WTC11 (cell line): Measurements from ENCODE around the gene TMEM52. TPM values are rescaled to one million over a fixed set of nuclear protein-coding genes. Genes with fewer than 3 reads are reported as not detected.
A peak's percentile ranks its signal among the peaks of the same experiment; 100 is the strongest.

ENCODE experiments used
- ATAC-seq: fragments of 200-7000 bp; cut with Tn5 transposase; 2 replicates; pipeline ENCODE4 v1.10.0; 2021; ENCODE audit warnings: mild to moderate bottlenecking, moderate library complexity
- CTCF ChIA-PET: fragments of 300-600 bp; sonication (Branson Sonifier 250); formaldehyde crosslinking; loops from one replicate; lab custom pipeline; 2021; ENCODE audit warnings: antibody characterized with exemption; lab: Charles Lee
- POLR2A ChIA-PET: fragments of 350-600 bp; sonication (Branson Sonifier 250); formaldehyde crosslinking; loops from one replicate; lab custom pipeline; 2021; ENCODE audit warnings: antibody characterized with exemption; lab: Charles Lee
- DNase-seq: peaks from one replicate; pipeline ENCODE4 v3.0.0; 2021; ENCODE audit warnings: low spot score
- H3K27ac Mint-ChIP-seq: 2 replicates; pipeline ENCODE4 v1.8.0; 2021; ENCODE audit warnings: mixed read lengths
- H3K27me3 Mint-ChIP-seq: 2 replicates; pipeline ENCODE4 v1.8.0; 2021; ENCODE audit warnings: low read depth, mild to moderate bottlenecking, moderate library complexity, mixed read lengths
- H3K36me3 Mint-ChIP-seq: 2 replicates; pipeline ENCODE4 v1.8.0; 2021; ENCODE audit warnings: mixed read lengths
- H3K4me1 Mint-ChIP-seq: 2 replicates; pipeline ENCODE4 v1.8.0; 2022; ENCODE audit warnings: mixed read lengths
- H3K4me3 Mint-ChIP-seq: 2 replicates; pipeline ENCODE4 v1.8.0; 2021; ENCODE audit warnings: mild to moderate bottlenecking, moderate library complexity, mixed read lengths
- H3K9me3 Mint-ChIP-seq: 2 replicates; pipeline ENCODE4 v1.8.0; 2021; ENCODE audit warnings: mixed read lengths
- ELF4 ChIP-seq: sonication (generic); formaldehyde crosslinking; IDR thresholded peaks from 2 replicates; pipeline ENCODE4 v1.8.1; 2022; ENCODE audit warnings: low read depth, mild to moderate bottlenecking, moderate library complexity, missing genetic modification reagents
- EMX1 ChIP-seq: fragments of 250-450 bp; sonication (Bioruptor Pico); IDR thresholded peaks from 2 replicates; pipeline ENCODE4 v1.8.0; 2021; ENCODE audit warnings: mild to moderate bottlenecking
- GABPB1 ChIP-seq: sonication (generic); formaldehyde crosslinking; IDR thresholded peaks from 2 replicates; pipeline ENCODE4 v1.8.1; 2023; ENCODE audit warnings: mild to moderate bottlenecking, missing genetic modification reagents
- GTF2I ChIP-seq: fragments of 250-450 bp; sonication (Bioruptor Pico); conservative IDR thresholded peaks from 2 replicates; pipeline ENCODE4 v1.4.0; 2021; ENCODE audit warnings: mild to moderate bottlenecking
- JAZF1 ChIP-seq: fragments of 250-450 bp; sonication (Bioruptor Pico); IDR thresholded peaks from 2 replicates; pipeline ENCODE4 v1.9.0; 2021; ENCODE audit warnings: moderate library complexity, mild to moderate bottlenecking, inconsistent platforms
- JUN ChIP-seq: sonication (generic); formaldehyde crosslinking; IDR thresholded peaks from 2 replicates; pipeline ENCODE4 v1.8.0; 2023; ENCODE audit warnings: mild to moderate bottlenecking, missing genetic modification reagents
- KAT7 ChIP-seq: sonication (generic); formaldehyde crosslinking; IDR thresholded peaks from 2 replicates; pipeline ENCODE4 v1.8.1; 2023; ENCODE audit warnings: missing genetic modification reagents, mild to moderate bottlenecking, borderline replicate concordance
- NFATC4 ChIP-seq: fragments of 250-450 bp; sonication (Bioruptor Pico); IDR thresholded peaks from 2 replicates; pipeline ENCODE4 v1.9.0; 2021; ENCODE audit warnings: mild to moderate bottlenecking
- NFYB ChIP-seq: sonication (generic); formaldehyde crosslinking; conservative IDR thresholded peaks from 2 replicates; pipeline ENCODE4 v1.8.0; 2022; ENCODE audit warnings: low read depth, missing genetic modification reagents
- PRDM15 ChIP-seq: sonication (generic); formaldehyde crosslinking; IDR thresholded peaks from 2 replicates; pipeline ENCODE4 v1.8.0; 2022; ENCODE audit warnings: missing genetic modification reagents
- RELA ChIP-seq: sonication (generic); formaldehyde crosslinking; IDR thresholded peaks from 2 replicates; pipeline ENCODE4 v1.8.1; 2022; ENCODE audit warnings: missing genetic modification reagents, mild to moderate bottlenecking, borderline replicate concordance
- SMAD4 ChIP-seq: sonication (generic); formaldehyde crosslinking; IDR thresholded peaks from 2 replicates; pipeline ENCODE4 v1.8.0; 2022; ENCODE audit warnings: mild to moderate bottlenecking, missing genetic modification reagents
- ZNF121 ChIP-seq: sonication (generic); formaldehyde crosslinking; IDR thresholded peaks from 2 replicates; pipeline ENCODE4 v1.8.0; 2023; ENCODE audit warnings: missing genetic modification reagents
- ZNF317 ChIP-seq: sonication (generic); formaldehyde crosslinking; IDR thresholded peaks from 2 replicates; pipeline ENCODE4 v1.8.1; 2023; ENCODE audit warnings: low read depth, mild to moderate bottlenecking, moderate library complexity, missing genetic modification reagents, borderline replicate concordance
- ZNF396 ChIP-seq: fragments of 250-450 bp; sonication (Bioruptor Pico); IDR thresholded peaks from 2 replicates; pipeline ENCODE4 v1.8.0; 2021; ENCODE audit warnings: mild to moderate bottlenecking, moderate library complexity, borderline replicate concordance
- ZNF425 ChIP-seq: fragments of 250-450 bp; sonication (Bioruptor Pico); conservative IDR thresholded peaks from 2 replicates; pipeline ENCODE4 v1.9.0; 2021; ENCODE audit warnings: mild to moderate bottlenecking
- total RNA-seq: library from RNA; stranded (reverse); gene quantifications from 3 replicates; pipeline ENCODE4 v1.2.3, GENCODE V29; 2021
- TF ChIP-seq, protein P1 (sequence below): sonication (generic); formaldehyde crosslinking; IDR thresholded peaks from 2 replicates; pipeline ENCODE4 v1.8.1; 2022; ENCODE audit warnings: low read depth, missing genetic modification reagents, borderline replicate concordance
- TF ChIP-seq, protein P2 (sequence below): sonication (generic); formaldehyde crosslinking; conservative IDR thresholded peaks from 2 replicates; pipeline ENCODE4 v1.8.1; 2023; ENCODE audit warnings: mild to moderate bottlenecking, low read depth, missing genetic modification reagents, moderate library complexity
- TF ChIP-seq, protein P3 (sequence below): sonication (generic); formaldehyde crosslinking; IDR thresholded peaks from 2 replicates; pipeline ENCODE4 v1.8.1; 2023; ENCODE audit warnings: mild to moderate bottlenecking, missing genetic modification reagents

TMEM52 gene
- total RNA-seq, 1 experiment from 2014 or later: 21.9 TPM

- ChIA-PET CTCF (interaction anchor here (1.5 to 4.3 kb wide), 12 partner anchors 10 to 232 kb away, joined by 3 to 80 read pairs (median 11); no protein-coding TSS in a partner anchor), POLR2A (no interaction called here)
- Mint-ChIP-seq H3K27me3 (no peaks in the 10 kb centered on the region), H3K36me3 (no peaks in the 10 kb centered on the region), H3K27ac (no peak overlapping the region), H3K4me3 (no peak overlapping the region), H3K9me3 (no peaks in the 10 kb centered on the region), H3K4me1 (peaks cover 4% of the 10 kb centered on the region; the same call in 1 of the 2 replicates)
- TF ChIP-seq GABPB1 (CRISPR knock-in tag): 0 out of 2 replicates have a peak, but pooled peaks have one; percentile 28
- 0 out of 2 replicates have a peak, but pooled peaks have one; percentile 23 for TF ChIP-seq JUN (CRISPR knock-in tag)
- TF ChIP-seq JAZF1: no peak
- no peak for TF ChIP-seq GTF2I (CRISPR knock-in tag)
- no peak for TF ChIP-seq RELA (CRISPR knock-in tag)
- TF ChIP-seq NFATC4 (CRISPR knock-in tag): no peak
- TF ChIP-seq SMAD4 (CRISPR knock-in tag): no peak
- DNase-seq (no peak), ATAC-seq (no peak)
Observed at GRCh38 chr1:1942753-1943656, 23.9 kb upstream of the TMEM52 start.

GRCh38 chr1:1941868-1942752 is 23.0 kb upstream of the TMEM52 start:
- CTCF ChIA-PET: interaction anchor here (1.1 to 1.9 kb wide), 3 partner anchors 36 to 232 kb away, joined by 3 to 8 read pairs (median 5); no protein-coding TSS in a partner anchor
- DNase-seq (no peak), ATAC-seq (no peak)
- no peak overlapping the region for H3K4me3 Mint-ChIP-seq
- H3K36me3 Mint-ChIP-seq: no peaks in the 10 kb centered on the region
- POLR2A ChIA-PET: interaction anchor here (0.6 kb wide), 1 partner anchor 278 kb away, joined by 3 read pairs; no protein-coding TSS in a partner anchor
- no peaks in the 10 kb centered on the region for H3K9me3 Mint-ChIP-seq
- H3K4me1 Mint-ChIP-seq: peaks cover 4% of the 10 kb centered on the region; the same call in 1 of the 2 replicates
- no peaks in the 10 kb centered on the region for H3K27me3 Mint-ChIP-seq
- H3K27ac Mint-ChIP-seq: no peak overlapping the region
- no peak for TF ChIP-seq RELA (CRISPR knock-in tag)
- TF ChIP-seq ZNF396: no peak
- TF ChIP-seq EMX1 (CRISPR knock-in tag): no peak
- TF ChIP-seq ZNF121 (CRISPR knock-in tag): no peak
- no peak for TF ChIP-seq ZNF425
- TF ChIP-seq, protein P1, sequence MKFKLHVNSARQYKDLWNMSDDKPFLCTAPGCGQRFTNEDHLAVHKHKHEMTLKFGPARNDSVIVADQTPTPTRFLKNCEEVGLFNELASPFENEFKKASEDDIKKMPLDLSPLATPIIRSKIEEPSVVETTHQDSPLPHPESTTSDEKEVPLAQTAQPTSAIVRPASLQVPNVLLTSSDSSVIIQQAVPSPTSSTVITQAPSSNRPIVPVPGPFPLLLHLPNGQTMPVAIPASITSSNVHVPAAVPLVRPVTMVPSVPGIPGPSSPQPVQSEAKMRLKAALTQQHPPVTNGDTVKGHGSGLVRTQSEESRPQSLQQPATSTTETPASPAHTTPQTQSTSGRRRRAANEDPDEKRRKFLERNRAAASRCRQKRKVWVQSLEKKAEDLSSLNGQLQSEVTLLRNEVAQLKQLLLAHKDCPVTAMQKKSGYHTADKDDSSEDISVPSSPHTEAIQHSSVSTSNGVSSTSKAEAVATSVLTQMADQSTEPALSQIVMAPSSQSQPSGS (CRISPR knock-in tag): no peak
- no peak for TF ChIP-seq GTF2I (CRISPR knock-in tag)
- TF ChIP-seq, protein P2, sequence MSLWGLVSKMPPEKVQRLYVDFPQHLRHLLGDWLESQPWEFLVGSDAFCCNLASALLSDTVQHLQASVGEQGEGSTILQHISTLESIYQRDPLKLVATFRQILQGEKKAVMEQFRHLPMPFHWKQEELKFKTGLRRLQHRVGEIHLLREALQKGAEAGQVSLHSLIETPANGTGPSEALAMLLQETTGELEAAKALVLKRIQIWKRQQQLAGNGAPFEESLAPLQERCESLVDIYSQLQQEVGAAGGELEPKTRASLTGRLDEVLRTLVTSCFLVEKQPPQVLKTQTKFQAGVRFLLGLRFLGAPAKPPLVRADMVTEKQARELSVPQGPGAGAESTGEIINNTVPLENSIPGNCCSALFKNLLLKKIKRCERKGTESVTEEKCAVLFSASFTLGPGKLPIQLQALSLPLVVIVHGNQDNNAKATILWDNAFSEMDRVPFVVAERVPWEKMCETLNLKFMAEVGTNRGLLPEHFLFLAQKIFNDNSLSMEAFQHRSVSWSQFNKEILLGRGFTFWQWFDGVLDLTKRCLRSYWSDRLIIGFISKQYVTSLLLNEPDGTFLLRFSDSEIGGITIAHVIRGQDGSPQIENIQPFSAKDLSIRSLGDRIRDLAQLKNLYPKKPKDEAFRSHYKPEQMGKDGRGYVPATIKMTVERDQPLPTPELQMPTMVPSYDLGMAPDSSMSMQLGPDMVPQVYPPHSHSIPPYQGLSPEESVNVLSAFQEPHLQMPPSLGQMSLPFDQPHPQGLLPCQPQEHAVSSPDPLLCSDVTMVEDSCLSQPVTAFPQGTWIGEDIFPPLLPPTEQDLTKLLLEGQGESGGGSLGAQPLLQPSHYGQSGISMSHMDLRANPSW (CRISPR knock-in tag): no peak
- TF ChIP-seq ZNF317 (CRISPR knock-in tag): no peak
- TF ChIP-seq ELF4 (CRISPR knock-in tag): no peak
- TF ChIP-seq NFYB (CRISPR knock-in tag): no peak
- no peak for TF ChIP-seq PRDM15 (CRISPR knock-in tag)
- TF ChIP-seq, protein P3, sequence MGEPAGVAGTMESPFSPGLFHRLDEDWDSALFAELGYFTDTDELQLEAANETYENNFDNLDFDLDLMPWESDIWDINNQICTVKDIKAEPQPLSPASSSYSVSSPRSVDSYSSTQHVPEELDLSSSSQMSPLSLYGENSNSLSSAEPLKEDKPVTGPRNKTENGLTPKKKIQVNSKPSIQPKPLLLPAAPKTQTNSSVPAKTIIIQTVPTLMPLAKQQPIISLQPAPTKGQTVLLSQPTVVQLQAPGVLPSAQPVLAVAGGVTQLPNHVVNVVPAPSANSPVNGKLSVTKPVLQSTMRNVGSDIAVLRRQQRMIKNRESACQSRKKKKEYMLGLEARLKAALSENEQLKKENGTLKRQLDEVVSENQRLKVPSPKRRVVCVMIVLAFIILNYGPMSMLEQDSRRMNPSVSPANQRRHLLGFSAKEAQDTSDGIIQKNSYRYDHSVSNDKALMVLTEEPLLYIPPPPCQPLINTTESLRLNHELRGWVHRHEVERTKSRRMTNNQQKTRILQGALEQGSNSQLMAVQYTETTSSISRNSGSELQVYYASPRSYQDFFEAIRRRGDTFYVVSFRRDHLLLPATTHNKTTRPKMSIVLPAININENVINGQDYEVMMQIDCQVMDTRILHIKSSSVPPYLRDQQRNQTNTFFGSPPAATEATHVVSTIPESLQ (CRISPR knock-in tag): no peak
- no peak for TF ChIP-seq KAT7
